OCI-LY3 (cell line): ENCODE measurements around the gene MS4A10.

Experiments
- H2AFZ ChIP-seq: fragments of 200-600, 300-600 bp; shearing (Covaris generic); 2 replicates; pipeline ENCODE4 v1.6.0; 2014; ENCODE audit warnings: antibody characterized with exemption, low read depth, low read length
- H3K27ac ChIP-seq: fragments of 200-600, 300-600 bp; sonication (generic); 2 replicates; pipeline ENCODE4 v1.5.1; 2014; ENCODE audit warnings: mild to moderate bottlenecking, low read length, moderate library complexity, mixed read lengths
- H3K27me3 ChIP-seq: fragments of 200-600, 300-600 bp; sonication (generic); 2 replicates; pipeline ENCODE4 v1.6.1; 2014; ENCODE audit warnings: low read depth, low read length, mixed read lengths
- H3K36me3 ChIP-seq: fragments of 200-600, 300-600 bp; sonication (generic); replicated peaks from 2 replicates; pipeline ENCODE3; 2014; ENCODE audit warnings: low read depth, low read length, mixed read lengths
- H3K4me1 ChIP-seq: fragments of 300-600, 200-600 bp; sonication (generic); 2 replicates; pipeline ENCODE4 v1.6.1; 2014; ENCODE audit warnings: low read length, mixed read lengths
- H3K4me2 ChIP-seq: fragments of 200-600, 300-600 bp; sonication (generic); 2 replicates; pipeline ENCODE4 v1.6.1; 2014; ENCODE audit warnings: low read length, mixed read lengths
- H3K4me3 ChIP-seq: fragments of 300-600, 200-600 bp; sonication (generic); 2 replicates; pipeline ENCODE4 v1.5.1; 2014; ENCODE audit warnings: antibody characterized with exemption, mild to moderate bottlenecking, low read length, moderate library complexity
- H3K79me2 ChIP-seq: fragments of 300-600, 200-600 bp; shearing (Covaris generic); 2 replicates; pipeline ENCODE4 v1.6.1; 2014; ENCODE audit warnings: mild to moderate bottlenecking, low read length, mixed read lengths
- H3K9ac ChIP-seq: fragments of 300-600, 200-600 bp; shearing (Covaris generic); 2 replicates; pipeline ENCODE4 v1.6.0; 2014; ENCODE audit warnings: mild to moderate bottlenecking, low read length, moderate library complexity
- H3K9me3 ChIP-seq: fragments of 200-600, 300-600 bp; shearing (Covaris generic); 2 replicates; pipeline ENCODE4 v1.6.1; 2014; ENCODE audit warnings: low read length, mixed read lengths; ENCODE audit not compliant: insufficient read depth
- H4K20me1 ChIP-seq: fragments of 200-600, 300-600 bp; sonication (generic); 2 replicates; pipeline ENCODE4 v1.6.1; 2016; ENCODE audit warnings: low read length, mixed read lengths; ENCODE audit not compliant: insufficient read depth
- CTCF ChIP-seq: fragments of 200-600, 300-600 bp; sonication (generic); IDR thresholded peaks from 2 replicates; pipeline ENCODE4 v1.5.1; 2014; ENCODE audit warnings: antibody characterized with exemption, low read length, low read depth
- EZH2phosphoT487 ChIP-seq: fragments of 200-600 bp; shearing (Covaris generic); IDR thresholded peaks from 2 replicates; pipeline ENCODE4 v1.6.1; 2018; ENCODE audit warnings: antibody characterized with exemption, mixed run types, low read depth

The MS4A10 gene

GRCh38 chr11:60777106-60777505, 8.0 kb upstream of the MS4A10 start:
- no peak overlapping the region for H3K4me2 ChIP-seq

GRCh38 chr11:60777572-60777971, 7.6 kb upstream of the MS4A10 start:
- Histone ChIP-seq H3K79me2 (no peaks in the 10 kb centered on the region), H3K9me3 (no peaks in the 10 kb centered on the region), H4K20me1 (no peaks in the 10 kb centered on the region), H3K4me1 (peaks cover 17% of the 10 kb centered on the region), H3K36me3 (no peaks in the 10 kb centered on the region), H3K27ac (no peak overlapping the region), H3K4me3 (no peak overlapping the region), H3K9ac (no peak overlapping the region), H3K4me2 (no peak overlapping the region), H2AFZ (no peak overlapping the region), H3K27me3 (no peaks in the 10 kb centered on the region)
- TF ChIP-seq EZH2phosphoT487, result no peak
- TF ChIP-seq CTCF, result no peak

More at GRCh38 chr11:60777106-60777505, 8.0 kb upstream of the MS4A10 start:
- Histone ChIP-seq H3K79me2 (no peaks in the 10 kb centered on the region), H3K27ac (no peak overlapping the region), H3K9ac (no peak overlapping the region), H3K4me3 (no peak overlapping the region), H3K27me3 (no peaks in the 10 kb centered on the region), H3K9me3 (no peaks in the 10 kb centered on the region), H3K4me1 (peaks cover 18% of the 10 kb centered on the region), H4K20me1 (no peaks in the 10 kb centered on the region), H2AFZ (no peak overlapping the region), H3K36me3 (no peaks in the 10 kb centered on the region)
- TF ChIP-seq CTCF, result no peak
- TF ChIP-seq EZH2phosphoT487, result no peak

- Histone ChIP-seq H3K4me2 (no peak overlapping the region), H3K9ac (no peak overlapping the region)
These were observed 5.1 kb upstream of the MS4A10 start for GRCh38 chr11:60780065-60780464.

GRCh38 chr11:60780774-60781173, 4.4 kb upstream of the MS4A10 start:
- H3K9ac ChIP-seq, result no peak overlapping the region
- no peaks in the 10 kb centered on the region for H3K79me2 ChIP-seq
- no peaks in the 10 kb centered on the region for H3K36me3 ChIP-seq
- no peak overlapping the region for H3K27ac ChIP-seq
- no peak for TF ChIP-seq EZH2phosphoT487
- TF ChIP-seq CTCF, result no peak
- no peak overlapping the region for H3K4me2 ChIP-seq
- peaks cover 14% of the 10 kb centered on the region for H3K4me1 ChIP-seq
- peak overlapping the region; percentile 42; the same call in 1 of the 2 replicates for H2AFZ ChIP-seq
- no peak overlapping the region for H3K4me3 ChIP-seq
- no peaks in the 10 kb centered on the region for H3K27me3 ChIP-seq
- no peaks in the 10 kb centered on the region for H3K9me3 ChIP-seq
- H4K20me1 ChIP-seq, result no peaks in the 10 kb centered on the region

More at GRCh38 chr11:60780065-60780464, 5.1 kb upstream of the MS4A10 start:
- TF ChIP-seq CTCF (no peak), EZH2phosphoT487 (no peak)
- Histone ChIP-seq H2AFZ (no peak overlapping the region), H3K27me3 (no peaks in the 10 kb centered on the region), H4K20me1 (no peaks in the 10 kb centered on the region), H3K36me3 (no peaks in the 10 kb centered on the region), H3K79me2 (no peaks in the 10 kb centered on the region), H3K4me1 (peaks cover 17% of the 10 kb centered on the region), H3K27ac (no peak overlapping the region), H3K4me3 (no peak overlapping the region), H3K9me3 (no peaks in the 10 kb centered on the region)
